ENCODE data around the gene SLC44A3.

Gene SLC44A3

DNA sequence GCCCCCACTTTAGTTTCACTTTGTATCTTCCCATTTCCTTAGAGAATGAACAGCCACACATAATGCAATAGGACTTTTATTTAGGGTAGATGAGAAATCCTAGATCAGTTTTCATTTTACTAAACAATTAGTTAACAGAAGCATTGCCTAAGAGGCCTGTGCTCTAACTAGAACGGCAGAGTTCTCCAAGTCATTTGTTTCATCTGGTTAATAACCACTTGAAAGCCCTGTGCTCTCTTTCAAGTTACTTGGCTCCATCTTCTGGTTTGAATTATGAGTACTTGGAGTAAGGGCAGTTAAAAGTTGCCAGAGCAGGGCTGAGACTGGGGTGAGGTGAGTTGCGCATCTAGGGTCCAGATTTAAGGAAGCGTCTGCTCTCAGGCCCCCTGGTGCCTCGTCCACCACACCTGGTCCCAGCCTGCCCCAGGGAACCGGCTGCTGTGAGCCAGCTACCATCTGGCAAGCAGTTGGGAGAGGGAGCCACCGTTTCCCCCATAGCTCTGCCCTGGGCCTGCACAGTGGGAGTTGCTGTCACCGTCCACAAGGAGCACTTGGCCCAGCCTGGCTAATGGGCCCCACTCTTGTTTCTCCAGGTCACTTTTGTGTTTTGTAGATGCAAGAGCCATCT is 18.1 kb upstream of the SLC44A3 start:
- DNase-seq (ENCODE audit: low read depth), result peak; percentile 94

DNA sequence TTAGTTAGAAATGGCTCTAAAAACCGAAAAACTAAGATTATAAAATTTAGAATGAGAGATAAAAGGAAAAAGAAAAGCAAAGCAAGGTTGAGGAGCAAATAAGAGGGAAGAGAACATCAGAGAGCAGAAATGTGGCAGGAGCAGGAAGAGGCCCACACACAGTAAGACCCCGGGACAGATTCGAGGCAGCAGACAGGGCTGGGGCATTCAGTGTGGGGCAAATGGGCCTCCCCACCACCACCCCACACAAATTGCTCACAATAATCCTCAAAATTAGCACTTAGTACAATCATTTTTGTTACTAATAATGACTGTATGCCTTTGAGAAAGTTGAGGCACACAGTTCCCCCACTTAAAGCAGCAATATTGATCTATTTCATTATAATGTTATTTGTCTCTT is 17.1 kb upstream of the SLC44A3 start:
- DNase-seq (ENCODE audit: low read depth), result no peak

DNA sequence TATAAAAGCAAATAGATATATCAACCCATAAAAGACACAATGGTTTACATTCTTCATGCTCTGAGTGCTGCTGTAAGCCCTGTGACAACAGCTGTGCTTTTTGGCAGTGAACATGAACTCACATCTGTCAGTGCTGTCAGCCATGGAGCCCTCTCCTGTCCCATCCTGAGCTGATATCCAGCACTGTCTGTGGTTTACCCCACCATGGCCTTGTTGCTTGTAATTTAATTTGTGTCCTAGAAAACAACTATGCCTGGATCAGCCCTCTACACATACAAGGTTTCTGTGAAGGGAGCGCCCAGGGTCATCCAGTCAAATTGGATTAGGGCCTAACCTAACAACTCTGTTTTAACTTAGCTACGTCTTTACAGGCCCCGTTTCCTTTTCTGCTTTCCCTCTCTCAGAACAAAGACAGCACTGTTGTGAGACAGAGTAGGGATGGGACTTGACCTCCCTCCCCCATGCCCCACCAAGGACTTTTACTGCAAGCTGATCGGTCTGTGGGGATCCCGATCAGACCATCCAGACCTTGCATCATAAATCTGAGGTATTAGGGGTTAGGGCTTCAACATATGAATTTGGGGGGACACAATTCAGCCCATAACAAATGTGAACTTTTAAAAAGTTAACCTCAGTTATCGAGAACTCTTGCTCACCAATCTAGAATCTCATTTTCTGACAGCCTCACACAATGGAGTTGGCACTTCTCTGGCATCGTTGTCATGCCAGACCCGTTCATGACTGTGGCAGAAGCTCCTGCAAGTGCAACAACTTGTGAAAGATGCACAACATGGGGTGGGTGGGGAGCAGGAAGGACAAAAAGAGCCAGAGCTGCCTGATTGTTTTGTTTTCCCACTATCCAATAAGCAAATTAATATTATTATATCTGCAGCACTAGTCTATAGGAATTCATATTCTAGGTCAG is 16.4 kb upstream of the SLC44A3 start:
- DNase-seq (ENCODE audit: low read depth), result peak; percentile 16

DNA sequence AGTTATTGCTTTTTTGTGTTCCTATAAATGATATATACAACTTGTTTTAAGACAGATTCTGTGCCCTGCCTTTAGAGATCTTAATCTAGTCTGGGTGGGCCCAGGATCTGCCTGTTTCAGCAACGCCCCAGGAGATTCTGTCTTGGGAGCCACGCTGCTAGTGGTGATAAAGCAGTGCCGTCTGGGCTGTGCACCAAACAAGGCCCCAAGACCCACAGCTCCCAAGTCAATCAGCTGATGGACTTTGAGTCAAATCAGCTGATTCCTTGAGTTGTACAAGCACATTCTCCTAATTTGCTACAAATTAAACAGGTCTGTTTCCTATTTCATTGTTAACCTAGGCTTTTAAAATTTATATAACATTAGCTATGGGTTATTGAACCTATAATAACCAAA is 15.7 kb upstream of the SLC44A3 start:
- no peak for DNase-seq (ENCODE audit: low read depth)

DNA sequence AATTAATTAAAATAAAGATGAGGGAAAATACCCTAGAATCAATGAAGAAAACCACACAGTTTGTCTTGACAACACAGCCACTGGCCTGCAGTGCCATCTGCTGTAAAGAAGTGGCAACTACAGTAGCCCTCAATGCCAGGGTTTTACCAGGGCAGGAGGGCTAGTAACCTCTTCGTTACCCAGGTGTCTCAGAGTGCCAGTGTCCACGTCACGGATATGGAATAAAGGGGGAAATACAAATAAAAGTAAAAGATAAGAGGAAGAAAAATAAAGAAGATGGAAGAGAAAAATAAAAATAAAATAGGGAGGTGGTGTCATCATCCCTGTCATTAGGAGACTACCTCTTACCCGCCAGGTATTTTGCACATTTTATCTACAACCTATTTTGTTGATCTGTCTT is 14.2 kb upstream of the SLC44A3 start:
- peak; percentile 31 for DNase-seq (ENCODE audit: low read depth)

DNA sequence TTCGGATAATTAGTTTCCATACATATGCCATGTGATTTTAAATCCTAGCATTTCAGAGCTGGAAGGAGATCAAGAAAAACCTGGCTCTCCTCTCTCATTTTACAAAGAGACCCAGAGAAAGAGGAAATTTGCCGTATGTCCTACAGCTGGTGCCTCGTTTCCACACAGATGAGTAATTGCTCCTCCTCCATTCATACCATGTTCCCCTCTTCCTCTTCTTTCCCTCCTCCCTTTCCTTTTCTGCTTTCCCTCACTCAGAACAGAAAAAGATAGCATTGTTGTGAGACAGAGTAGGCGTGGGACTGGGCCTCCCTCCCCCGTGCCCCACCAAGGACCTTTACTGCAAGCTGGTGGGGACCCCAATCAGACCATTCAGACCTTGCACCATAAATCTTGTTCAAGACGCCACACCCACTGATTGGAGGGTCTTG is 13.7 kb upstream of the SLC44A3 start:
- DNase-seq (ENCODE audit: low read depth), result no peak

DNA sequence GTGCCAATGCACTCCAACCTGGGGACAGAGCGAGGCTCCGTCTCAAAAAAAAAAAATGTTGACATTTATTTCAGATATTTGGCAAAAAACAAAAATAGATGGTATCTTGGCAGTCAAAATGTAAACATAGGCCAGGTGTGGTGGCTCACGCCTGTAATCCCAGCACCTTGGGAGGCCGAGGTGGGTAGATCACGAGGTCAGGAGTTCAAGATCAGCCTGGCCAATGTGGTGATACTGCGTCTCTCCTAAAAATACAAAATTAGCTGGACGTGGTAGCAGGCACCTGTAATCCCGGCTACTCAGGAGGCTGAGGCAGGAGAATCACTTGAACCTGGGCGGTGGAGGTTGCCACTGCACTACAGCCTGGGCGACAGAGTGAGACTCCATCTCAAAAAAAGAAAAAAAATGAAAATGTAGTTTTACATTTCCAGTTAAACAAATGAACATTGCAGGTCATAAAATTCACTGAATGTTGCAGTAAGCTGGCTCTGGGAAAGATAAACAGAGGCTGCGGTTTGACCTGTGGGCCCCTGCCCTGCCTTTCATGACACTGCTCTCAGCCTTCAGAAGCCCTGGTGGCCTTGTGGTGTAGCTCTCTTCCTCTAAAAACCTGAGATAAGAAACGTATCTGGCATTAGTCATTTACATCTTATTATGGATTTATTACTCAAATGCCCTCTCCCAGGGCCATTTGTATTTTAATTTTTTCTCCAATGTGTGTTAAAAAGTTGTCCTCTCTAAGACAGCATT is 12.2 kb upstream of the SLC44A3 start:
- no peak for DNase-seq (ENCODE audit: low read depth)

DNA sequence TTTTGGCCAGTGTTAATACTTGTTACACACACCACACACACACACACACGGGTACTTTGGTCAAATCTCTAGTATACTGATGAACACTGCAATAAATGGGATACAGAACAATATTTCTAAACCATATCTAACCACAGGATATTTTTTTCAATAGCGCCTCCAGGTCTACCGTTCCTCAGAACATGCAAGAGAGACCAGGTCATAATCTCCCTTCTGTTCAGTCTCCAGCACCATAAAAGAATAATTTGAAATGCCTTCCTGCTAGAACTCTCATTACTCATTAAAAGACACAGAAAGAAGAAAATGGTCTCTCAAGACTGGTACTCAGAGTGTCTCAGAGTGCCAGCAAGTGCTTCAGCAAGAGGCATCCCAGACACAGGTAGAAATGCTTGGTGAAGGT is 11.5 kb upstream of the SLC44A3 start:
- DNase-seq (ENCODE audit: low read depth), result no peak

DNA sequence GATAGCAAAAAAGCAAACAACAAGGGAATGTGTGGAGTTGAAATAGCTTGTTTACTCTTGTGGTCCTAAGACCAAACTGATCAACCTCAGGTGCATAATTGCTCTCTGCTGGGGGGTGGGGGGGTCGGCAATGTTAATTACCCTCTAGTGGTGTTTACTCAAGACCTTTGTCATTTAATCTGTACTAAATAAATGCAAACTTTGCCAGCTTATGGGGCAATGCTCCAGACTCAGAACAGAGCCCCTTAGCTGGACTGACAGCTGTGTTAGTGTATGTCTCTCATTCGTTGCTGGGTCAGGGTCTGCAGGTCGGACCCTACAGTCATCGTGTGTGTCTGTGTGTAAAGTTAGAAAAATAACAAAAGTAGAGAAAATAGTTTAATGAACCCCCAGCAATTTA is 7.2 kb upstream of the SLC44A3 start:
- DNase-seq (ENCODE audit: low read depth), result no peak

DNA sequence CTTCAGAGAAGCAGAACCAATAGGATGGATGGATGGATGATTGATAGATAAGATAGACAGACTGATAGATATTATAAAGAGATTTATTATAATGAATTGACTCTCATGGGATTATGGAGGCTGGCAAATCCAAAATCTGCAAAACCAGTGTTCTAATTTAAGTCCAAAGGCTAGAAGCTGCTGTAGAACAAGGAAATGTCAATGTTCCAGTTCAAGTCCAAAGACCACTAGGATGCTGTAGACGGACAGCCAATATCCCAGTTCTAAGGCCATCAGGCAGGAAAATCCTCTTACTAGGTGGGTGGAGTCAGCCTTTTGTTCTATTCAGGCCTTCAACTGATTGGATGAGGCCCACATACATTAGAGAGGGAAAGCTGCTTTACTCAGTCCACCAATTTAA is 4.1 kb upstream of the SLC44A3 start:
- no peak for DNase-seq (ENCODE audit: low read depth)

DNA sequence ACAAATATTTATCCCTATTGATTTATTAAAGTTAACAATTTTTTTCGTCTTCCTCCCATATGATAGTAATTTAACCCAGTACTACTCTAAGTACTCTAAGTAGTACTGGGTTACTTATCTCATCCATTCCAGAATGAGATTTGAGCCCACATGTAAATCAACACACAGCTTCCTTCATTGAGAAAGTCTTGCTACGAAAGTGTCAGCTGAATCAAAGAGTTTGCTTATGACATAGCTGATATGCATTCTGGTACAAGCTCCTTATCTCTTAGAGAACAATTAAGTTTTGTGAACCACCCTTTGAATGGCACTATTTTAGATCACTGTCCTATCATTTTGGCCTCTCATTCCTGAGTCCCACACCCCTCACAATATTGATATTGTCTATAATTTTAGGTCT is 2.4 kb upstream of the SLC44A3 start:
- no peak for DNase-seq (ENCODE audit: low read depth)

DNA sequence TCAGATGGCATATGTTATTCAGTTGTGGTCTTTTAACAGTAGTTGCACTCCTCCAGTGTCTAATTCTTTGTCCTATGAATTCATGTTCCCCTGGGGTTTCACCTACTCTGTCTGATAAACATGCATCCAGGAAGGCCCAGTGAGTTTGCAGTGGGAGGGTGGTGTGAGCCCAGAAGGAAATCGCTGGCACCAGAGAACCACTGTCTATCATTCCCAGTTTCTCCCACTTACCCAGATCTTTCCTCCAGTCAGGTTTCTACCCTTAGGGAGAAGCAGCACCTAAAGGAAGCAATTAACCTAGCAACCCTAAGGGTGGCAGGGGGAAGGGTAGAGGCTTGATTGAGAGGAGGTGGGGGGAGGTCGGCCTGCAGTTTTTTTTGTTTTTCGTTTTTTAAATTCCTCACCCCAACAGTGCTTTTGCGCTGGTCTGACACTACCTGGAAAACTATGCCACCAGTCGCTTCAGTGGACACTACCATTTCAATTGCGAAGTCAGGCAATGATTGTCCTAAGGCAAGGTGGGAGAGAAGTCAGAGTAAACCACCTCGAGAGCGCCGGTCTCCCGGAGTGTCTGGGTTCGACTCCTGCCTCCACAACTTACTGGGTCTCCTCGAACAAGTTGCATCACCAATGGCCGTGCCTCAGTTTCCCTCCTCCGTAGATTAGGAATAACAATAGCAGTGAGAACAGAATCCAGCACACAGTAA is 766 bp upstream of the SLC44A3 start:
- no peak for DNase-seq (ENCODE audit: low read depth)

DNA sequence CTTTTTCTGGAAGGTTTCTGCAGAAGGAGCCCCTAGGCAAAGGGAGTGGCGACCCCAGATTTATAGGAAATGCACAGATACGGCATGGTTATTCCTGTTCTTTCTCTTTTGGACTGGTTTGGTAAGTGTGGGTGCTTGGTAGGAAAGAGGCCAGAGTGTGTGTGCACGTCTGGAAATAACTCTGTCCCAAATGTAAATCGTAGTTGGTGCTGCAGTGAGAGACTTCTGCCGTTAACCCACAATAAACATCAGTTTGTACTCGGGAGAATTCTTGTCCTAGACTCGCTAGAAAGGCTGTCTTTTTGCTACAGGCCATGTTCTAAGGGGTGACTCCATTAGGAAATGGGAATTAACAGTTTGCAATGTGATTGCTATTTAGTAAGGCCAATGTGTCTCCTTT is 779 bp downstream of the SLC44A3 start:
- DNase-seq (ENCODE audit: low read depth), result no peak

DNA sequence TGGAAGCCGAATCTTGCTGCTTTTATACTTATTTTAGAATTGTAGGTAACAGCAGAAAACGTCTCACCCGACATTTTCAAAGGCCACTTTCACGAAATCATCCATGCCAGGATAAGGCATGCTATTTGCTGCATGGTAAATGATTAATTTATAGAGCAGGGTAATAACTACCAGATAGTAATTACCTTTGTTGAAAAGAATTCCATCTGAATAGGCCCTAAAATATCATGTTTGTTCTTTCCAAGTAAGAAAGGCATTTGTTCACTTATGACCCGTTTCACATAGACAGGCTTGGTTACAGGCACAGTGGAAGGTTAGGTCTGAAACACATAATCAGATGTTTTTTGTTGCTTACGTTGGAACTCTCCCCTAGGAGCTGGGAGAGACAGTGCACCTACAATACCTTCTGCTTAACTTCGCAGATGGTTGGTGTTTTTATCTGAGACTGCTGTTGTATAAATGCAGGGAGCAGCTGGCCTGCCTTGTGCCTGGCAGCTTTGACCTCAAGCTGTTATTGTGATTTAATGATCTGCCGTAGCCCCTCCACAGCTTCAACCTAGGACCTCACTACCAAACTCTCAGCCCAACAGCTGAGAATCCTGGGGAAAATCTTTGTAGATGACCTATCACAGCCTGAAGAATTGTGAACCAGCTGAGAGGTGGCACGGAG is 1.6 kb downstream of the SLC44A3 start:
- DNase-seq (ENCODE audit: low read depth), result no peak

DNA sequence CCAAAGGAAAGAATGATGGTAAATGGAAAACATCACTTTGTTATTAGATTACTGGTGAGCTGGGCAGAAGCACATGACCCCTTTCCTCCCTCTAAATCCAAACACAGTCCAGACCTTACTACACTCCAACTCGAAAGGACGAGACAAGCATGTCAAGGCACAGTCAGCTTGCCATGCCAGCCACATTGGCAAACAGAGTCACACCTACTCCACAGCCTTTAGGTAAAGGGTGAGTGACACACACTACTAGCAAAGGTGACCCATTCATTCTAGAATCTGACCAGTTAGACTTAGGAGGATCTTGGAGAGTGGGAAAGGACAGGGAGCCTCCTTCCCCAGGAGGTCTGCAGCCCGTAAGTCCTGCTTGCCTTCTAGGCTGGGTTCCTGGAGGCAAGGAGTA is 3.0 kb downstream of the SLC44A3 start:
- DNase-seq (ENCODE audit: low read depth), result no peak

DNA sequence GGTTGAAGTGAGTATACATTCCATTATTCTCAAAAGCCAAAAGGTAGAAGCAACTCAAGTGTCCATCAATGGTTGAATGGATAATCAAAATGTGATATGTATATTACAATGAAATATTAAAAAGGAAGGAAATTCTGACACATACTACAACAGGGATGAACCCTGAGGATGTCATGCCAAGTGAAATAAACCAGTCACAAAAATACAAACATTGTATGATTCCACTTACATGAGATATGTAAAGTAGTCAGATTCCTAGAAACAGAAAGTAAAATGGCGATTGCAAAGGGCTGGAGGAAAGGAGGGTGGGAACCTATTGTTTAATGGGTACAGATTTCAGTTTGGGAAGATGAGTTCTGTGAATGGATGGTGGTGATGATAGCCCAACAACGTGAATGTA is 5.8 kb downstream of the SLC44A3 start:
- no peak for DNase-seq (ENCODE audit: low read depth)

DNA sequence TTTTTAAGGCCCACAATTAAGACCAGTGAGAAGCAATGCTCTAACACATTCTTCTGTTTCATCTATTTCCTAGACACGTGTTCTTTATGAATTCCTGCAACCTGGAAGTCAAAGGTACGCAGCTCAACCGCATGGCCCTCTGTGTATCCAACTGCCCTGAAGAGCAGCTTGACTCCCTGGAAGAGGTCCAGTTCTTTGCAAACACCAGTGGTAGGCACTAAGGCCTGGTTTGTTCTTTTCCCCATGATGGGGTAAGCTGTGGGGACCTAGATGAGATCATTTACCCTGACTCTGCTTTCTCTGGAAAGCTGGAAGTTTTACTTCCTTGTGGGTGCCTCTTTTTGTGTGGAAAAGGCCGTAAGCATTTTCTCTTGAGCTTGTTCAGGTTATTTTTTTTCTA is 7.3 kb downstream of the SLC44A3 start:
- DNase-seq (ENCODE audit: low read depth), result no peak

DNA sequence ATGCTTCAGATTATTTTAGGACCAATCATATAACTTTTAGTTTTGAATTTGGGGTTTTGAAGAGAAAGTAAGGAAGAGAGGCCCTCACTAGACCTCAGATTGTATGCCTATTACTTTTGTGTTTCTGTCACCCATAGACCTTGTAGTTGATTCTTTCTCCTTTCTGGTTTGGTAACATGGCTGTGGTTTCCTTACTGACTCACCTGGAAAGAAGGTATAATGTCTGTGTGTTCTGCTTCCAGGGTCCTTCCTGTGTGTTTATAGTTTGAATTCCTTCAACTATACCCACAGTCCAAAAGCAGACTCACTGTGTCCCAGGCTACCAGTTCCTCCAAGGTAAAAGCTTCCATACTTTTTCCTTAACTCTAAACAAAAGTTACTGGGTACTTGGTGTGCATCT is 8.1 kb downstream of the SLC44A3 start:
- DNase-seq (ENCODE audit: low read depth), result no peak

DNA sequence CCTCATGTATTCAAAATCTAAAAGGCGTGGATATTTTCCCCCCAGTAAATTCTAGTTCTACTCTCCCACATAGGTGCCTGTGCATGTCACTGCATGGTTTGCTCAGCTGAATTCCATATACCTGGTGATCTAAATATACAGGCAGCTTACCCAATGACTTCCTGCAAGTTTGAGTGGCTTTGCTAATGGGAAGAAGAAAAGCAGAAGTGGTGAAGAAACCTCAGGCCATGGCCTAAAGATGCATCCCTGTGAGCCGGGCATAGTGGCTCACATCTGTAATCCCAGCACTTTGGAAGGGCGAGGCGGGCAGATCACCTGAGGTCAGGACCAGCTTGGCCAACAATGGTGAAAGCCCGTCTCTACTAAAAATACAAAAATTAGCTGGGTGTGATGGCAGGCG is 11.5 kb downstream of the SLC44A3 start:
- DNase-seq (ENCODE audit: low read depth), result no peak

DNA sequence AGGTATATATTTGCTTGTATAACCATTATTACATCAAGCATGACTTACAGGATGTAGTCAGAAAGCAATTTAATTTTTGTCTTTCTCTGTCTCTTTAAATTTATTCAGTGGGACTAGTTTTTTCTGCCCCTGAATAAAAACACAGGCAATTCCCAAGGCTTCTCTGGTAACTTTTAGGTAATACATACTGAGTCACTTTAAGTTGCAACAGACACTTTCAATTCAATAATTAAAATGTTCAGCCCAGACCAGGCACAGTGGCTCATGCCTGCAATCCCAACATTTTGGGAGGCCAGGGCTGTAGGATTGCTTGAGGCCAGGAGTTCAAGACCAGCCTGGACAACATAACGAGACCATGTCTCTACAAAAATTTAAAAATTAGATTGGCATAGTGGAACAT is 12.3 kb downstream of the SLC44A3 start:
- peak; percentile 54 for DNase-seq (ENCODE audit: low read depth)

DNA sequence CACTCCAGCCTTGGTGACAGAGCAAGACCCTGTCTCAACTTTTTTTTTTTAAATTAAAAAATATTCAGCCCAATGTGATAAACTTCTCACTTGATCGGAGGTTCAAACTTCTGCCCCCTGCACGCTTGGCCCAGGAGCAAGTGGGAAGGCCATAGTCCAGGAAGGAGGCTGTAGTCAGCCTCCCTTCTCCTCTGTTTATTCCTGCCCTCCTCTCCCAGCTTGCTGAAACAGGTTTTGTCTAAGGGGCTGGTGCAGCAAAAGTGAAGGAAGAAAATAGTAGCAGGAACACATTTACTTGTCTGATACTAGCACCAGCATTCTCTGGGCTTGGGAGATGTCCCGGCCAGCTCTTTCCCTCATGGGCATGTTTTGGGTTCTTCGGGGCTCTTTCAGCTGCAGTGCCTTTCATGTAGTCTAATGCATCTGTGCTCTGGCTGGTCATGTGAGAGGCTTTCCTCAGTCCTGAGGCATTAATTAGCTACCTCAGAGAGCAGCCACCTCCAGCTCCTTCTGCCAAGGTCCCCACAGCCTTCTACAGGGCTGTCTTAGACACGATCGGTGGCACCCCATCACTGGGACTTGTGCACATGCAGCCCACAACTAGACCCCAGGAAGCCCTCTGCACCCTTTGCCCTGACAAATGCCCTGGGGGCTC is 12.9 kb downstream of the SLC44A3 start:
- no peak for DNase-seq (ENCODE audit: low read depth)

All from fibroblast of gingiva (primary cell).